ENCODE data around the gene HMSD.
A peak's percentile ranks its signal among the peaks of the same experiment; 100 is the strongest.

Gene HMSD

GRCh38 chr18:63956755-63957154 lies 7.7 kb downstream of the HMSD start:
- peak; percentile 46 for DNase-seq

GRCh38 chr18:63960891-63961290 lies 11.8 kb downstream of the HMSD start:
- DNase-seq, result no peak

GRCh38 chr18:63961435-63961980 lies 12.4 kb downstream of the HMSD start:
- no peak for DNase-seq

GRCh38 chr18:63962137-63962536 lies 13.0 kb downstream of the HMSD start:
- DNase-seq, result no peak

GRCh38 chr18:63963615-63964256 lies 14.6 kb downstream of the HMSD start:
- peak; percentile 59 for DNase-seq

- DNase-seq, result no peak
Observed at GRCh38 chr18:63964908-63965307, 15.8 kb downstream of the HMSD start.

GRCh38 chr18:63965716-63966330 lies 16.7 kb downstream of the HMSD start:
- no peak for DNase-seq

- DNase-seq, result peak; percentile 96
Observed at GRCh38 chr18:63969942-63970808, 21.1 kb downstream of the HMSD start, which contains the start of gene SERPINB8. Gene SERPINB8, plus strand, starts transcription at chr18:63970081. Its CDS starts 8,228 bp downstream, at chr18:63978309.

GRCh38 chr18:63970809-63971205 lies 21.7 kb downstream of the HMSD start:
- peak; percentile 53 for DNase-seq

GRCh38 chr18:63971320-63972001 lies 22.4 kb downstream of the HMSD start:
- no peak for DNase-seq

GRCh38 chr18:63972002-63972376 lies 22.9 kb downstream of the HMSD start:
- DNase-seq, result no peak

GRCh38 chr18:63974991-63975390 lies 25.9 kb downstream of the HMSD start:
- DNase-seq, result peak; percentile 48

- DNase-seq, result no peak
Observed at GRCh38 chr18:63975628-63976027, 26.5 kb downstream of the HMSD start.

GRCh38 chr18:63977040-63977439 lies 27.9 kb downstream of the HMSD start:
- DNase-seq, result no peak

GRCh38 chr18:63979409-63979920 lies 30.4 kb downstream of the HMSD start:
- DNase-seq, result peak; percentile 71

GRCh38 chr18:63980027-63980426 lies 30.9 kb downstream of the HMSD start:
- DNase-seq, result no peak

GRCh38 chr18:63980896-63981460 lies 31.9 kb downstream of the HMSD start:
- no peak for DNase-seq

GRCh38 chr18:63981719-63982118 lies 32.6 kb downstream of the HMSD start:
- DNase-seq, result no peak

- no peak for DNase-seq
Observed at GRCh38 chr18:63982361-63982760, 33.3 kb downstream of the HMSD start.

- no peak for DNase-seq
Observed at GRCh38 chr18:63986885-63987284, 37.8 kb downstream of the HMSD start.

GRCh38 chr18:63987743-63988142 lies 38.6 kb downstream of the HMSD start:
- DNase-seq, result no peak

GRCh38 chr18:63992751-63993150 lies 43.6 kb downstream of the HMSD start:
- DNase-seq, result no peak
